ENCODE measurements around the gene COLEC11.
"Not testable (repeated sequence)": the region's sequence is repeated elsewhere in the genome, so short reads cannot be mapped to it uniquely, and the experiment has no call there.

COLEC11 gene

GRCh38 chr2:3626118-3626811 is 31.4 kb downstream of the COLEC11 start:
- no peak for DNase-seq

DNA sequence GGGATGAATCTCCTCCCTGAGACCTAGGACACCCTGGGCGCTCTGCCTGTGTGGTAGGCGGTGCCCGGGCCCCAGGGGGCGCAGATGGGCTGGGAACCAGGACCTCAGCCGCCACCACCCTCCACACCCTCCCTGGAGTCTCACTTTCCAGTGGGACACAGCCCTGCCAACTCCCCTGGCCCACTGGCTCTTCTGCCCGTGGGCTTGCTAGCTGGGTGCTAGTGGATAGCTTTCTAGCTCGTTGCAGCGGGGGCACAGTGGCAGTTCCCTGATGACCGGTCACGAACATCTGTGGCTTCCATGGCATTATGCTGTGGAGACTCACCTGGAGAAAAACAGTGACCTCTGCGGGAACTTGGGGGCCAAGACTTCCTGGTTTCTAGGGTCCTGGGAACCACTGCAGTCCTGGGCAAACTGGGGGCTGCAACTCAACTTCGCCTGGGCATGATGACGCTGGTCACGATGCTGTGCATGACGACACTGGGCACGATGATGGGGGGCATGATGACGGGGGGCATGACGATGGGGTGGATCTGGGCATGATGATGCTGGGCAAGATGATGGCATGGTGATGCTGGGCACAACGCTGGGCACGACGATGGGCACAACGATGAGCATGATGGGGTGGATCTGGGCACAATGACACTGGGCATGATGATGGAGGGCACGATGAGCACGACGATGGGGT is 32.0 kb downstream of the COLEC11 start:
- no peak for DNase-seq

DNA sequence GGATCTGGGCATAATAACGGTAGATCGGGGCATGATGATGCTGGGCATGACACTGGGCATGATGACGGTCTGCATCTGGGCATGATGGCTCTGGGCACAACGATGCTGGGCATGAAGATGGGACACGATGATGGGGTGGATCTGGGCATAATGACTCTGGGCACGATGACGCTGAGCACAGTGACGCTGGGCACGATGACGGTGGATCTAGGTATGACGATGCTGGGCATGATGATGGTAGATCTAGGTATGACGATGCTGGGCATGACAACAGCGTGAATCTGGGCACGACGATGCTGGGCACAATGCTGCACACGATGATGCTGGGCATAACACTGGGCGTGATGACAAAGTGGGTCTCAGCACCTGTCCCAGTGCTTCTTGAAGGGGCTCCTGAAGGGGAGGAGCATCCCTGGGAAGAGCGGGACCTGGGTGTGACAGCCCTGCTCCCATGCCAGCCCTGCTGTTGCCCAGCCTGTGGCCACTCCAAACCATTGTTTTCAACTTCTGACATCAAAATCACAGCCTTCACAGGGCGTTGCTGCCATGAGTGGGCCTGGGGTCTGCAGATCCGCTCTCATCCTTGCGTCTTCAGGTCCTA is 32.7 kb downstream of the COLEC11 start:
- no peak for DNase-seq

DNA sequence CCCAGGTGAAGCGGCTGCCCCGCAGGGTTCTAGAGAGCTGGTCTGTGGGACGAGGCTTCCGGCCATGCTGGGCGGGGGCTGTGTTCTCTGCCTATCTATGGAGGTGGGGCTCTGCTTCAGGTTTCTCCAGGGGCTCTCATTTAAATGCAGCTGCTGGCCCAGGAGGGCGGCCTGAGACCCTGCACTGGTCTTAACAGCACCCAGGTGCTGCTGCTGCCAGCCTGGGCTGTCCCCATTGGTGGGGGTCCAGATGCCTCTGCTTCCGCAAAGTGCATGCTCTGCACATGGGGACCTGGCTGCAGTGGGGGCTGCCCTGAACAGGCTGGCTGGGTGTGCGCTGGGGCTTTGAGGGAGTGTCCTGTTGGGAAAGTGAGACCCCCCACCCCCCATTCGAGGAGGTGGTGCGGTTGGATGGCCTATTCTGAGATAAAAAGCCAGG is 33.3 kb downstream of the COLEC11 start:
- DNase-seq: no peak

DNA sequence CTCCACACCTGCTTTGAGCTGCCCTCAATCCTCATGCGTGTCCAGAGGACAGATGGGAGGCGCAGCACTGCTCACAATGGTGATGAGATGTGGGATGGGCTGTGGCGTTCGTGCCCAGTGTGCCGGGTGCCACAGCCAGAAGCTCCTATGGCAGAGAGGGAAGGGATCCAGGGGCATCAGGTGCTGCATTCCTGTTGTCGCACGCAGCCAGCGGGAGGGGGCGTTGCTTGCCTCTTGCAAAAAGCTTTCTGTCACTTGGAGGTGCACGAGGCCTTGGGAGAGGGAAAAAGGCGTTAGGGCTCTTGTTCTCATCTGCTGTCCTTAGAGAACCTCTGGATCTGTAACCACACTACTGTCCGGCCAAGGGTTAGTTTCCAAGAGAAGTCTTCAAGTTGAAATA is 33.9 kb downstream of the COLEC11 start:
- DNase-seq: peak; percentile 94

GRCh38 chr2:3630631-3631030 is 35.7 kb downstream of the COLEC11 start:
- DNase-seq: no peak

DNA sequence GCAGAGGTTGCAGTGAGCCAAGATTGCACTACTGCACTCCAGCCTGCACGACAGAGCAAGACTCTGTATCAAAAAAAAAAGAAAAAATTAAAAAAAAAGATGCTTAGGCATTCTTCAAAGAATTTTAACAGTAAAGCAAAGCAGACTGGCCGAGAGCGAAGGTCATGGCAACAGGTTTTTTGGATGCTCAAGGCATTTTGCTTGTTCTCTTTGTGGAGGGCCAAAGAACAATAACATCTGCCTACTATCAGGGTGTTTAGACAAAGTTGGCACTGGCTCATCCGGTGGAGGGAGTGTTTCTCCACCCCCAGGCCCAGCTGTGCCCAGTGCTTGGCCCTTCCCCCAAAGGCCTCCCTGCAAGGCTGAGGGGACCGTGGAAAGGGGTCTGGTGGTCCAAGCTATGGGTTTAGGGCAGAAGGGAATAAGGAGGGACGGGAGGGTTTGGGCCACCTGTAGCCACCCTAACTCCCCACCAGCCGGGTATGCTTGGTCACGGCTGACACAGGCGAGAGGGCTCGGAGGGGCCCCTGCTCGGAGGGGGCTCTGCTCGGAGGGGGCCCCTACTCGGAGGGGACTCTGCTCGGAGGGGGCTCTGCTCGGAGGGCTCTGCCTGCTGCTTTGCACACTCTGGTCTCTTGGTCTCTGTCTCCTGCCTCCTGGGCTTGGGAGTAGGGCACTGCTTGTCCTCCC is 36.4 kb downstream of the COLEC11 start:
- DNase-seq: no peak

DNA sequence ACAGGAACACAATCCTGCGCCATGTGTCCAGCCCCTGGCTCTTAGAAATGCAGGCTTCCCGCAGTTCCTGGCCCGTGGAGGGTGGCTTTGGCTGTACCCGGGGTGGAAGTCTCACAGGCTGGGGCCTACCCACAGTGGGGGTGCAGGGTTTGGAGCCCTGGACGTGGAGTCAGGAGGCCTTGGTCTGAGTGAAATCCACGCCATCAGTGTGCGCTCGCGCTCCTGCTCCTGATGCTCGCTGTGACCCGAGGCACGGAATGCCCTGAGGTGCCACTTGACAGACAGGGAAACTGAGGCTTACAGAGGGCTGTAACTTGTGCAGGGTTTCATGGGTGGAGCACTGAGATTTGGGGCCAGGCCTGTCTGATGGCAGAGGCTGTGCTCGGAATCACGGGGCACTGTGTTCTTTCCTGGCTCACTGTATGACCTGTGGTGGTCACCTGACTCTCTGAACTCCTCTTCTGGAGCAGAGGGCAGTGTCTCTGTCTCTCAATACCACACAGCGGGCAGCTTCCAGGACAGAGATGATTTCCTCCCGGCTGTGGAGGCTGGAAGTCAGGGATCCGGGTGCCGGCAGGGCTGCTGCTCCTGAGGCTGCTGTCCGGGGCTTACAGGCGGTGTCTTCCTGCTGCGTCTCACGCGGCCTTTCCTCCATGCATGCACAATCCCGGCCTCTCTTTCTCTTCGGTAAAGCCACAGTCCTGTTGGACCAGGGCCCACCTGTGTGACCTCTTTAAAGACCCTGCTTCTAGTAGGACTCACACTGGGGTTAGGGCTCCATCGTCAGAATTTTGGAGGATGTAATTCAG is 37.1 kb downstream of the COLEC11 start:
- DNase-seq: no peak

DNA sequence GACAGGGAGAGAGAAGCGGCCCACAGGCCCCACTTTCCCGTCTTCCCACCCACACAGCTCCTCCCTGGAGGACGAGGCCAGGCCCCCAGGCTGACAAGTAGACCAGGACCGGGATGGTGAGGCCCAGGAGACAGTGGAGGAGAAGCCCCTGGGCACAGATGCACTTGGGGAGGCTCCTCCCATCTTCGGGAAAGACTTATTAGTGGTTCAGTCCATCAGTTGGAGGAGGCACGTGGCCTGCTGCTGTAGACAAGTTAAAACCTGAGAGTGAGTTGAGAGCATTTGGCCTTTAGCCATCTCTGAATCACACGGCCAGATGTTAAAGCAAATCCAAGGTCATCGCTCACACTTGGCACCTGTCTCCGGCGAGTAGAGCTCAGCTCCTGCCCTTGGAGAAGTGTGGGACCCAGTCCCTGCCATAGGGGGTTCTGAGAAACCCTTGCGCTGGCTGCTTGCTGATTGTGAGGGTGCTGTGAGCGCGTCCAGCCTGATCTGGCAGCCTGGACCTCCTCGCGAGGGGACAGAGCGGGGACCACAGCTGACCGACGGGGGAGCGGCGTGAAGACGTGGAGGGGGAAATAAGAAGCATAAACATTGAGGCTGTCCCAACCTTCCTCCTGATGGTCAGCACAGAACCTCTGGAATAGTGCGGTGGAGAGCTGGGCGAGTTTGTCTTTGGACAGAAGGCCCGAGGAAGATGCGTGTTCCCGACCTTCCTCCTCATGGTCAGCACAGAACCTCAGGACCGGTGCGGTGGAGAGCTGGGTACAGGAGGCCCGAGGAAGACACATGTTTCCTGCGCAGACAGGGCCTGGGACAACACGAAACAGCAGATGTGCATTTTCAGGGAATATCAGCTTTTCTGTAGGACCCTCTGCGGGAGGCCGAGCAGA is 38.4 kb downstream of the COLEC11 start:
- peak; percentile 99 for DNase-seq

DNA sequence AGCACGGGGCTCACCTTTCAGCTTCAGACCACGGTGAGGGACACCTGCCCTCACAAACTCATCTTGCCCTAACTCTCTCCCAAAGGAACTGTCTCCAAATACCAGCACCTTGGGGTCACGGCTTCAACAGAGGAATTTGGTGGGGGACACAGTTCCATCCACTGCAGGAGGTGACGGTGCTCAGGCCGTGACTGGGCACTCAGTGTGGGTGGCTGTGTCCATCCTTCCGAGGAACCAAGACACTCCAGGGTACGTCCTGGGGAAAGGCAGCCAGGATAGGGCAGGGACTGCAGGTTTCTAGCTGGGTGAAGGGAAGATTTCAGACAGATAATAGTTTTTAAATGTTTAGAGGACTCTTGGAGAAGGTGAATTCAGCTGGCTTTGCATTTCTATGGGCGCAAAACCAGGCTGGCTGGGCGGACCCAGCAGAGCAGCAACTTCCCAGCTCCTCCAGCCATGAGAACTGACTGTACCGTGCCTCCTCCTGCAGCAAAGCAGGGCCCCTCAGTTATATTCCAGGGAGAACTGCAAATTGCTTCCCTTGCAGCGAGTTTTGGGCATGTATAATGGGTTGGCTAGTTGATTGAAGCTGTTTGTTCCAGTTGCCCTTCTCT is 39.2 kb downstream of the COLEC11 start:
- DNase-seq: peak; percentile 29

DNA sequence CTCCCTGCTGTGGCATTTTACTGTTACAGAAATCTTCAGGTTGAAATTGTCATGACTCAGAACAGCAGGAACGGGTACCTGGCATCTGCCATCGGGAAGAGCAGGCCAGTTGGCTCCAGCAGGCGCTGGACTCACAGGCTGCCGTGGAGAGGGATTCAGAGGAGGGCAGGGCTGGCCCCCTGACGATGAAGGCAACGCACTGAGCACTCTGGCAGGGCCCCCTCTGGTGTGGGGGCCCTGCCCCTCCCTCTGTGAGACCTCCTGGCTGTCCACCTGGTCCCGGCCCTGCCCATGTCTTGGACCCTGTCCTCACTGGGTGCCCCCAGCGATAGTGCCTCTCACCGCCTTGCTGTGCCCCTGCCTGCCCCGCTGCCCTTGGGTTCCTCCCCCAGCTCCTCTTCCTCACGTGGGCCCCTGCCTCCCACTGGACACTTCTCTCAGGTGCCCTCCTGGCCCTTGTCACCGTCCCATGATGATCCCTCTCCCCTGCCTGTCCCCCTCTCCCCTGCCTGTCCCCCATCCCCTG is 39.7 kb downstream of the COLEC11 start:
- no peak for DNase-seq

DNA sequence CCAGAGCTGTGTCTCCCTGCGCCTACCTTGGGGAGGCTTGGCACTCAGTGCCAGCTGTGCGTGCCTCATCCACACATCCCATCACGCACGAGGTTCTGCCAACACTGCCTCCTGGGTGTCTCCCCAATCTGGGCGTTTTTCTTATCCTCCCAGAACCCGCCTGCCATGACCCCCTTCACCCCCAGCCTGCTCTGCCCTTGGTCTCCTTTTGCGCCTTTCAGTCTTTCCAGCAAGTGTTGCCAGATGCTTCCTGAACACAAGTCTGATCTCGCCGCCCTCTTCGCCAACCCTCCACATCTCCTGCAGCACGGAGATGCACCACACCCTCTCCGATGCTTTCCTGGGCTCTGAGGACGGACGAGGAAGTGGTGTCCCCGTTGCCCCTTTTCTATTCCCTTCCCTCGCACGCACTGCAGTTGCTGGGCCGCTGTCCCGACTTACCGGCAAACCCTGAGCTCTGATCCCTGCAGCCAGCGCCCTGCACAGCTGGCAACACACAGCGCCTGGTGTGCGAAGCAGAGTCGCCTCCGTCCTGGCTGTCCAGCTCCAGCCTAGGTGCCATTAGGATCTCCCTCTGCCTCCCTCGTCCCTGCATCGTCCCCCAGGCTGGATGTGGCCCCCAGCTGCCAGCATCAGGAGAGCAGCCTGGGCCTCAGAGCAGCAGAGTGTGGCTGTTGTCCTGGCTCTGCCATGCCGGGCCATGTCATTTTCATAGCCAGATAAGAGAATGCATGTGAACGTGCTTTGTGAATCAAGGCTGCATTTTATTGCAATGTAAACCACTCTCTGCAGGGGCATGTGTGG is 40.5 kb downstream of the COLEC11 start:
- peak; percentile 35 for DNase-seq

DNA sequence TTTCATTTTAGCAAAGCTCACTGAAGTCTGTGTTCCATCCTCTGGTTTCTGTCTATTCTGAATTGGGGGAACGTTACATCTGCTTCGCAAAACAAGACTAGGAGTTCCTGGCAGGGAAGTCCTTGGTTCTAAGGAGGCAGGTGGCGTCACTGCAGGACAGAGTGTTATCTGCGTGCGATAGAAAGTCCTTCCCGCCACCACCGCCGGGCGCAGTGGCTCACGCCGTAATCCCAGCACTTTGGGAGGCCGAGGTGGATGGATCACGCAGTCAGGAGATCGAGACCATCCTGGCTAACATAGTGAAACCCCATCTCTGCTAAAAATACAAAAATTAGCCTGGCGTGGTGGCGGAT is 41.0 kb downstream of the COLEC11 start:
- DNase-seq: not testable (repeated sequence)

DNA sequence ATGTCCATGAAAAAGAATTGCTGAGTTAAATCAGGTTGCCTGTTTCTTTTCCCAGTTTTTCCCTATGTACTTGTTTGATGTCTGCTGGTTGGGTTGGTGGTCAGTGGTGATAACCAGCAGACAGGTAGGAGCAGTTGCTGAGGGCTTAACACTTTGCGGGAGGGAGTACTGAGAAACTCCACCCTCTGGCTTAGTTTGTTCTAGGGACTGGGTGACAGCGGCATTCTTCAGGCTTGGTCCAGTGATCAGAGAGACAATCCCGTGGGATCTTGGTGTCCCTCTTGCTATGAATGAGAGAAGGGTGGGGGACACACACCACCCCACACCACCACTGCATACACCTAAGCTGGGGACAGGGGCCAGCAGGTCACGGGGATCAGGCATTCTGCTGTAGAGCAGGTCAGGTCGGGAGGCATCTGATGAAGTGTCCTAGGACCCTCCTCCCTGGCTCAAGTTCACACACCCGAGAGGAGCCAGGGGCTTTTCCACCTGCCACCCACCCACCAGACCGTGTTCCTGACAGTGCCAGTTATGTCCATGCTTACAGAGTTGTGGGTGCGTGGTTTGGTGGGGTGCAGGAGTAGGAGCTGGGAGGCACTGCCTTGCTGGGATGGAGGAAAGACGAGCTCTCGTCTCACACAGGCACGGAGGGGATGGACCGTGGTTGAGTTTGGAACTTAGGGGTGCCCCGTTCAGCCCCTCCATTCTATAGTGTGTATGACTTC is 41.8 kb downstream of the COLEC11 start:
- no peak for DNase-seq

DNA sequence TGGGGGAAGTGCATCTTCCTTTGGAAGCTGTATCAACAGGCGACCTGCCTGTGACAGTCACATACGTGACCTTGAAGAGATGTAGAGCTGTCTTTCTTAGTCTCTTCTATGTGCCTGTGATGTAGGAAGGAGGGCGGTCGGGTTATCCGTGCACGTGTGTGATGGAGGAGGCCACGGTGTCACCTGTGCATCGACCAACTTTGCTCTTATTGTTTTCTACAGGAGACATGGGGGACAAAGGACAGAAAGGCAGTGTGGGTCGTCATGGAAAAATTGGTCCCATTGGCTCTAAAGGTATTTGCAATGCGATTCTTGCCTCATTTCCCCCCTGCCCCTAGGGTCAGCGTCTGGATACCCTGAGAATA is 42.4 kb downstream of the COLEC11 start:
- DNase-seq: no peak

DNA sequence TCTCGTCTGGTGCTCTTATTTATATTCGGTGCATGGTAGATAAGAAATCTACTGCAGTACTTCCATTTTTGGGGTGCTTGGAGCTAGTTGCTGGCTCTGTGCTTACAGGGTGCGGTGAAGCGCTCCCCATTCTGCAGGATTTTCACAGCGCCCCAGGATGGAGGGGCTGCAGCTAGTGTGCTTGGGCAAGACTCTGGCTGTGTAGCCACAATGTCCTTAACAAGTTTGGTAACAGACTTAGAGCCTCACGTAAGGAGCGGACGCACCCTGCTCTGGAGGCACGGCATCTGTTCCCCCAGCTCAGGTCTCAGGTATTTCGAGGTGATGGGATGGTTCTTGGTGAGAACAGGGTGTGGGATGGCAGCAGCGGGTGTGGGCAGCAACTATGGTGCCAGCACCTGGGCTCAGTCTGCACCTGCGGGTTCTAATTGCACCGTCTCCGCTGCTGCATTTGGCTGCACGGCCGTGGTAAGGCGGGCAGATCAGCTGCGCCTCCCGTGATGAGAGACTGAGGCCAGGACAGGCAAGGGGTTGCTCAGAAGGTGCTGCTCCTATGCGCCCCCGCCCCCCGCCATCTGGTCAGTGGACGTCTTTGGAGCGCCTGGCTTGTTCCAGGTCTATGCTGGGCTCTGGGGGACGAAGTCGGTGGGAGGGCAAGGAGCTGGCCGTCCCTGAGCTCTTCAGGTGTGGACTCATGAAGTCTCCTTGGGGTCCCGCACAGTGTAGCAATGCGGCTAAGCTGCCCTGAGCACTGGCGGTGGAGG is 43.0 kb downstream of the COLEC11 start:
- no peak for DNase-seq

GRCh38 chr2:3638456-3638810 is 43.5 kb downstream of the COLEC11 start:
- DNase-seq: no peak

- DNase-seq: no peak
These were observed 44.2 kb downstream of the COLEC11 start for GRCh38 chr2:3639015-3639630.

Data from NCI-H1694 (cell line).